ENCODE results near the gene TTC7B.

The TTC7B gene

DNA sequence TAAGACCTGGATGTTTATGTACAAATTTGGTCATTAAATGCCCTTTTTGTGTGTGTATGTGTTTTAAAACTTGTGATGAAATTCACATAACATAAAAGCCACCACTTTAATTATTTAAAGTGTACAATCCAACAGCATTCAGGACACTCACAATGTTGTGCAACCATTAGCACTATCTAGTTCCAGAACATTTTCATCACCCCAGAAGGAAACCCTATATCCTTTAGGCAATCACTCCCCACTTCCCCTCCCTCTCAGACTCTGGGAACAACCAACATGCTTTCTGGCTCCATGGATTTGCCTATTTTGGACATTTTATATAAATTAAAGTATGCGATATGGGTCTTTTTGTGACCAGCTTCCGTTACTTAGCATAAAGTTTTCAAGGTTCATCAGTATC, 124.6 kb downstream of the TTC7B start:
- no peaks in the 10 kb centered on the region for H3K36me3 ChIP-seq (ENCODE audit: low read length)
- no peaks in the 10 kb centered on the region for H4K20me1 ChIP-seq (ENCODE audit: low read depth, low read length)
- no peak overlapping the region for H3K27ac ChIP-seq (ENCODE audit: low read depth, low read length)
- no peaks in the 10 kb centered on the region for H3K79me2 ChIP-seq (ENCODE audit: insufficient read depth, low read length)
- H3K27me3 ChIP-seq (ENCODE audit: low read length), result no peaks in the 10 kb centered on the region
- H3K9ac ChIP-seq (ENCODE audit: low read length), result no peak overlapping the region
- no peak overlapping the region for H3K4me2 ChIP-seq (ENCODE audit: low read depth, low read length, poor library complexity, severe bottlenecking)
- no peak overlapping the region for H2AFZ ChIP-seq (ENCODE audit: low read depth, low read length, severe bottlenecking)
- no peaks in the 10 kb centered on the region for H3F3A ChIP-seq (ENCODE audit: insufficient read depth)
- TF ChIP-seq EZH2phosphoT487 (conservative IDR thresholded peaks at IDR 0.05; ENCODE audit: low read length), result no peak
- TF ChIP-seq, protein P1, sequence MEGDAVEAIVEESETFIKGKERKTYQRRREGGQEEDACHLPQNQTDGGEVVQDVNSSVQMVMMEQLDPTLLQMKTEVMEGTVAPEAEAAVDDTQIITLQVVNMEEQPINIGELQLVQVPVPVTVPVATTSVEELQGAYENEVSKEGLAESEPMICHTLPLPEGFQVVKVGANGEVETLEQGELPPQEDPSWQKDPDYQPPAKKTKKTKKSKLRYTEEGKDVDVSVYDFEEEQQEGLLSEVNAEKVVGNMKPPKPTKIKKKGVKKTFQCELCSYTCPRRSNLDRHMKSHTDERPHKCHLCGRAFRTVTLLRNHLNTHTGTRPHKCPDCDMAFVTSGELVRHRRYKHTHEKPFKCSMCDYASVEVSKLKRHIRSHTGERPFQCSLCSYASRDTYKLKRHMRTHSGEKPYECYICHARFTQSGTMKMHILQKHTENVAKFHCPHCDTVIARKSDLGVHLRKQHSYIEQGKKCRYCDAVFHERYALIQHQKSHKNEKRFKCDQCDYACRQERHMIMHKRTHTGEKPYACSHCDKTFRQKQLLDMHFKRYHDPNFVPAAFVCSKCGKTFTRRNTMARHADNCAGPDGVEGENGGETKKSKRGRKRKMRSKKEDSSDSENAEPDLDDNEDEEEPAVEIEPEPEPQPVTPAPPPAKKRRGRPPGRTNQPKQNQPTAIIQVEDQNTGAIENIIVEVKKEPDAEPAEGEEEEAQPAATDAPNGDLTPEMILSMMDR (IDR thresholded peaks at IDR 0.05; ENCODE audit: insufficient read depth, low read length, poor library complexity, severe bottlenecking), result no peak
- no peaks in the 10 kb centered on the region for H3K9me3 ChIP-seq (ENCODE audit: insufficient read depth, low read length)
- H3K4me3 ChIP-seq (ENCODE audit: insufficient read depth, low read length, poor library complexity, severe bottlenecking), result no peak overlapping the region
- H3K9me2 ChIP-seq (replicated peaks; ENCODE audit: insufficient read depth, low read length), result no peaks in the 10 kb centered on the region

DNA sequence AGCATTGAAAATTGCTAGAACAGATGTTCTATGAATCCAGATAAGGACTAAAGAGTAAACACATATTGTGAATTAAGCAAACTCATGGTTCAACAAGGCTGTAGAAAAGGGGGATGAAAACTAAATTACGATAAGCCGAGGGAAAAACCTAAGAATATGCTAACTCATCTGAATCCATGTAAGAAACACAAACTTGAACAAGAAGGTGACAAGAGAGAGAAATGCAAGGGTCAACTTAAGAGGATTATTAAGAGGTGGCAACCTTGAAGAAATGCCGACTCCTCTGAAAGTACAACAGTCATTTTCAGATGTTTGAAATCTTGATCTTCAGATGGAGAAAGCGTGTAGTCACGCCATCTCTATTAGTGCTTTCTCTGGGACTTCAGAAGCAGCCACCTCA, 128.6 kb downstream of the TTC7B start:
- H3K9me2 ChIP-seq (replicated peaks; ENCODE audit: insufficient read depth, low read length), result no peaks in the 10 kb centered on the region
- no peak overlapping the region for H3K9ac ChIP-seq (ENCODE audit: low read length)
- H3K4me3 ChIP-seq (ENCODE audit: insufficient read depth, low read length, poor library complexity, severe bottlenecking), result no peak overlapping the region
- H2AFZ ChIP-seq (ENCODE audit: low read depth, low read length, severe bottlenecking), result no peak overlapping the region
- TF ChIP-seq, protein P1 (IDR thresholded peaks at IDR 0.05; ENCODE audit: insufficient read depth, low read length, poor library complexity, severe bottlenecking), result no peak
- no peak for TF ChIP-seq EZH2phosphoT487 (conservative IDR thresholded peaks at IDR 0.05; ENCODE audit: low read length)
- H4K20me1 ChIP-seq (ENCODE audit: low read depth, low read length), result no peaks in the 10 kb centered on the region
- H3K79me2 ChIP-seq (ENCODE audit: insufficient read depth, low read length), result no peaks in the 10 kb centered on the region
- no peaks in the 10 kb centered on the region for H3F3A ChIP-seq (ENCODE audit: insufficient read depth)
- no peak overlapping the region for H3K4me2 ChIP-seq (ENCODE audit: low read depth, low read length, poor library complexity, severe bottlenecking)
- H3K36me3 ChIP-seq (ENCODE audit: low read length), result no peaks in the 10 kb centered on the region
- H3K27ac ChIP-seq (ENCODE audit: low read depth, low read length), result no peak overlapping the region
- H3K27me3 ChIP-seq (ENCODE audit: low read length), result no peaks in the 10 kb centered on the region
- no peaks in the 10 kb centered on the region for H3K9me3 ChIP-seq (ENCODE audit: insufficient read depth, low read length)

DNA sequence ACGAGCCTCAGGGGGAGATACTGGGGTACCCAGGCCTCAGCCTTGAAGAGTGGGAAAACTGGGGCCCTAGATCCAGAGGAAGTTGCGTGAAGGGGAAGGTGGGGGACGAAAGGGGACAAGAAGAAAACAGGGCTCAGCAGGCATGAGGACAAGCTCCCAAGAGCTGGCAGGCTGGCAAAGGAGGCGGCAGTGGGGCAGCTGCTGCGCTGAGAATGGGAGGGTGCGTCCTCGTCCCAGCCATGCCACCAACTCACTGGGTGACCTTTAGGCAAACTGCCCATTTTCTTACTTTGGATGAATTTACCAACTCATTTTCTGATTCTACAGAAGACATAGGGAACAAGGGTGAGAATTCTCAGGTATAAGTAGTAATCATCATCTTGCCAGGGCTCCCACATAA, 133.6 kb downstream of the TTC7B start:
- Histone ChIP-seq H3K9me2 (replicated peaks; ENCODE audit: insufficient read depth, low read length) (no peaks in the 10 kb centered on the region), H3K4me2 (ENCODE audit: low read depth, low read length, poor library complexity, severe bottlenecking) (no peak overlapping the region), H3K9me3 (ENCODE audit: insufficient read depth, low read length) (no peaks in the 10 kb centered on the region), H4K20me1 (ENCODE audit: low read depth, low read length) (no peaks in the 10 kb centered on the region), H3K4me3 (ENCODE audit: insufficient read depth, low read length, poor library complexity, severe bottlenecking) (no peak overlapping the region), H3K27me3 (ENCODE audit: low read length) (no peaks in the 10 kb centered on the region), H3K27ac (ENCODE audit: low read depth, low read length) (no peak overlapping the region), H3K36me3 (ENCODE audit: low read length) (no peaks in the 10 kb centered on the region), H3K9ac (ENCODE audit: low read length) (no peak overlapping the region), H3K79me2 (ENCODE audit: insufficient read depth, low read length) (no peaks in the 10 kb centered on the region), H2AFZ (ENCODE audit: low read depth, low read length, severe bottlenecking) (no peak overlapping the region), H3F3A (ENCODE audit: insufficient read depth) (no peaks in the 10 kb centered on the region)
- TF ChIP-seq EZH2phosphoT487 (conservative IDR thresholded peaks at IDR 0.05; ENCODE audit: low read length), result no peak
- TF ChIP-seq, protein P1 (IDR thresholded peaks at IDR 0.05; ENCODE audit: insufficient read depth, low read length, poor library complexity, severe bottlenecking), result no peak

All from SU-DHL-6 (cell line).